T47D (cell line): ENCODE measurements around the gene MOGAT3.

ENCODE experiments used
- DNase-seq, 2 experiments: peaks; one replicate each; pipeline versions ENCODE4 v3.0.0 to v3.0.0-alpha.2; 2011 to 2012; ENCODE audit warnings: low read depth in 1 of 2, low spot score in 1 of 2
- JUND ChIP-seq: IDR thresholded peaks from 2 replicates; pipeline ENCODE4 v1.6.1; 2012; ENCODE audit warnings: low read depth
- in situ Hi-C: cut with HindIII; loops from 2 replicates; pipeline ENCODE4 v1.10.0; 2016; ENCODE audit warnings: low sequenced_read_pairs, low pct_unique_long_range_greater_than_20kb

The MOGAT3 gene

GRCh38 chr7:101189109-101189508 is 11.7 kb downstream of the MOGAT3 start:
- in situ Hi-C loops: no loop called here
- no peak for DNase-seq
- no peak for TF ChIP-seq JUND

- in situ Hi-C loops: no loop called here
- no peak for TF ChIP-seq JUND
- no peak for DNase-seq
Measured at GRCh38 chr7:101186844-101187428, 13.9 kb downstream of the MOGAT3 start.

GRCh38 chr7:101186194-101186593 is 14.6 kb downstream of the MOGAT3 start:
- TF ChIP-seq JUND: no peak
- in situ Hi-C loops: no loop called here
- no peak for DNase-seq

DNA sequence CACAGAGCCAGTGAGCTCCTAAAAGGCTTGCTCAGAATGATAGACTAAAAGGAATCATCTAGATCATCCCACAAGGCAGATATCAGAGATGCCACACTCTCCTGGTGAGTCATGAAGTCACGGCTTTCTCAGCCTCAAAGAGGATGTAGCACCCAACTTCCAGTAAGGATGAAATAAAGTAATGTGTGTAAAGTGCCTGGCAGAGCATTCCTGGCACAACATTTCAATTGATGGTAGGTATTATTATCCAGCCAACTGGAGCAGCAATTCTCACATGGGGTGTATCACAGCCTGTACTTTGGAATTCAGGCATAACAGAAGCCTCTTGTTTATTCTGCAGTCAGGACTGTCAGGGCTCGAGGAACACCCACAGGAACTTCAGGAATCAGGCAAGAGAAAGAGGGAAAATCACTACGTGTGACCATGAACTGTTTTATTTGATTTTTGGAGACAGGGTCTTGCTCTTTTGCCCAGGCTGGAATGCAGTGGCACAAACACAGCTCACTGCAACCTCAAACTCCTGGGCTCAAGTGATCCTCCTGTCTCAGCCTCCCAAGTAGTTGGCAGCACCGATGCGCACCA is 15.5 kb downstream of the MOGAT3 start:
- DNase-seq: no peak
- no peak for TF ChIP-seq JUND
- in situ Hi-C loops: no loop called here

GRCh38 chr7:101180130-101180755 is 20.6 kb downstream of the MOGAT3 start, which contains the start of gene NAT16:
Gene NAT16, minus strand, starts transcription at chr7:101180293. Its CDS starts 5,486 bp downstream, at chr7:101174807.
- in situ Hi-C loops: no loop called here
- no peak for TF ChIP-seq JUND
- DNase-seq: no peak

- DNase-seq: no peak
- in situ Hi-C loops: no loop called here
- no peak for TF ChIP-seq JUND
Measured at GRCh38 chr7:101179713-101180112, 21.1 kb downstream of the MOGAT3 start.

- in situ Hi-C loops: no loop called here
- no peak for DNase-seq
- TF ChIP-seq JUND: no peak
Measured at GRCh38 chr7:101179117-101179516, 21.7 kb downstream of the MOGAT3 start.

- TF ChIP-seq JUND: no peak
- in situ Hi-C loops: no loop called here
Measured at GRCh38 chr7:101177644-101178043, 23.2 kb downstream of the MOGAT3 start.

GRCh38 chr7:101175664-101176063 is 25.2 kb downstream of the MOGAT3 start:
- no peak for DNase-seq
- no peak for TF ChIP-seq JUND
- in situ Hi-C loops: no loop called here

More at GRCh38 chr7:101177644-101178043, 23.2 kb downstream of the MOGAT3 start:
- DNase-seq: no peak

- TF ChIP-seq JUND: no peak
Measured at GRCh38 chr7:101174322-101174854, 26.4 kb downstream of the MOGAT3 start.

GRCh38 chr7:101173752-101174244 is 27.0 kb downstream of the MOGAT3 start:
- no peak for TF ChIP-seq JUND
- in situ Hi-C loops: no loop called here
- peak; percentile 75 to 79 for DNase-seq

More at GRCh38 chr7:101174322-101174854, 26.4 kb downstream of the MOGAT3 start:
- in situ Hi-C loops: no loop called here
- DNase-seq: no peak

GRCh38 chr7:101172854-101173751 is 27.7 kb downstream of the MOGAT3 start:
- TF ChIP-seq JUND: no peak
- peak in 1 of 2 experiments; percentile 43 for DNase-seq
- in situ Hi-C loops: no loop called here
